Measurements from ENCODE around the gene ZNF841. TPM values are rescaled to one million over a fixed set of nuclear protein-coding genes. Genes with fewer than 3 reads are reported as not detected.
"Not testable (repeated sequence)": the region's sequence is repeated elsewhere in the genome, so short reads cannot be mapped to it uniquely, and the experiment has no call there.

ZNF841 gene
- total and polyA plus RNA-seq, 2 of the 13 experiments (the other 11 are each of a cell fraction or from before 2014, with no cell fraction given), result 6.2 to 14.2 TPM

DNA sequence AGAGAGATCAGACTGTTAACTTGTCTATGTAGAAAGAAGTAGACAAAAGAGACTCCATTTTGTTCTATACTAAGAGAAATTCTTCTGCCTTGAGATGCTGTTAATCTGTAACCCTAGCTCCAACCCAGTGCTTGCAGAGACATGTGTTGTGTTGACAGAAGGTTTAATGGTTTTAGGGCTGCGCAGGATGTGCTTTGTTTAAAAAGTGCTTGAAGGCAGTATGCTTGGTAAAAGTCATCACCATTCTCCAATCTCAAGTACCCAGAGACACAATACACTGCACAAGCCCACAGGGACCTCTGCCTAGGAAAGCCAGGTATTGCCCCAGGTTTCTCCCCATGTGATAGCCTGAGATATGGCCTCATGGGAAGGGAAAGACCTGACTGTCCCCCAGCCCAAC, 43.8 kb downstream of the ZNF841 start:
- ATAC-seq; in situ Hi-C loops (cut with HindIII; ENCODE audit: extremely low pct_ligation_motif_present, low pct_unique_long_range_greater_than_20kb); H3K79me2 ChIP-seq (ENCODE audit: insufficient read depth, low read length); H4K20me1 ChIP-seq (ENCODE audit: insufficient read depth, low read length); H3K9ac ChIP-seq (ENCODE audit: insufficient read depth, low read depth, low read length); BruUV-seq (replicated peaks); H2AFZ ChIP-seq (ENCODE audit: low read length); CTCF ChIA-PET (ENCODE audit: low intra/inter-chr PET ratio, low total read pairs); H3K4me3 ChIP-seq (replicated peaks in 1 of 3; ENCODE audit: insufficient read depth in 1 of 3, low read depth in 2 of 3, low read length in 3 of 3); H3K27me3 ChIP-seq (ENCODE audit: control insufficient read depth in 1 of 2, insufficient read depth in 2 of 2, low read length in 2 of 2); H3K36me3 ChIP-seq (replicated peaks in 1 of 2; ENCODE audit: control insufficient read depth in 1 of 2, insufficient read depth in 2 of 2, low read length in 2 of 2); intact Hi-C loops (cut with micrococcal nuclease; ENCODE audit: unreplicated experiment); TF ChIP-seq SOX13, SOX6, FOXA1 (IDR thresholded peaks at IDR 0.05): not testable (repeated sequence)
- Histone ChIP-seq H3K27ac (ENCODE audit: extremely low read length, insufficient read depth, low read length) (peak overlapping the region; percentile 28), H3K9me3 (ENCODE audit: low read length) (peaks cover 12% of the 10 kb centered on the region), H3K4me1 (ENCODE audit: insufficient read depth, low read length) (peaks cover 27% of the 10 kb centered on the region), H3K4me2 (ENCODE audit: low read depth, low read length) (0 out of 2 replicates have a peak overlapping the region, but pooled peaks have one; percentile 19)
- TF ChIP-seq FOXA3 (CRISPR knock-in tag; IDR thresholded peaks at IDR 0.05) (0 out of 2 replicates have a peak, but pooled peaks have one; percentile 35), SOX13 (CRISPR knock-in tag; conservative IDR thresholded peaks at IDR 0.05 in 1 of 2, IDR thresholded peaks at IDR 0.05 in 1 of 2) (peak in 1 of 2 experiments; percentile 63; a peak in 2 of 4 replicates), ZMYM4 (CRISPR knock-in tag; IDR thresholded peaks at IDR 0.05) (0 out of 2 replicates have a peak, but pooled peaks have one; percentile 34), ZNF614 (CRISPR knock-in tag; IDR thresholded peaks at IDR 0.05; ENCODE audit: borderline replicate concordance) (peak; percentile 20; the same call in 1 of the 2 replicates), ZNF331 (CRISPR knock-in tag; IDR thresholded peaks at IDR 0.05) (peak; percentile 45; the same call in 1 of the 2 replicates), SOX6 (CRISPR knock-in tag; IDR thresholded peaks at IDR 0.05) (peak; percentile 40), SAP130 (CRISPR knock-in tag; IDR thresholded peaks at IDR 0.05; ENCODE audit: low read depth) (peak; percentile 45; the same call in 1 of the 2 replicates), FOXA1 (CRISPR knock-in tag; IDR thresholded peaks at IDR 0.05) (peak; percentile 34; the same call in 1 of the 2 replicates), POGZ (CRISPR knock-in tag; IDR thresholded peaks at IDR 0.05) (0 out of 2 replicates have a peak, but pooled peaks have one; percentile 15)
- TF ChIP-seq, protein P1, sequence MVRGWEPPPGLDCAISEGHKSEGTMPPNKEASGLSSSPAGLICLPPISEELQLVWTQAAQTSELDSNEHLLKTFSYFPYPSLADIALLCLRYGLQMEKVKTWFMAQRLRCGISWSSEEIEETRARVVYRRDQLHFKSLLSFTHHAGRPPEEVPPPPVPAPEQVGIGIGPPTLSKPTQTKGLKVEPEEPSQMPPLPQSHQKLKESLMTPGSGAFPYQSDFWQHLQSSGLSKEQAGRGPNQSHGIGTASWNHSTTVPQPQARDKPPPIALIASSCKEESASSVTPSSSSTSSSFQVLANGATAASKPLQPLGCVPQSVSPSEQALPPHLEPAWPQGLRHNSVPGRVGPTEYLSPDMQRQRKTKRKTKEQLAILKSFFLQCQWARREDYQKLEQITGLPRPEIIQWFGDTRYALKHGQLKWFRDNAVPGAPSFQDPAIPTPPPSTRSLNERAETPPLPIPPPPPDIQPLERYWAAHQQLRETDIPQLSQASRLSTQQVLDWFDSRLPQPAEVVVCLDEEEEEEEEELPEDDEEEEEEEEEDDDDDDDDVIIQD (CRISPR knock-in tag; IDR thresholded peaks at IDR 0.05; ENCODE audit: low read depth), result 0 out of 2 replicates have a peak, but pooled peaks have one; percentile 39
- TF ChIP-seq, protein P2, sequence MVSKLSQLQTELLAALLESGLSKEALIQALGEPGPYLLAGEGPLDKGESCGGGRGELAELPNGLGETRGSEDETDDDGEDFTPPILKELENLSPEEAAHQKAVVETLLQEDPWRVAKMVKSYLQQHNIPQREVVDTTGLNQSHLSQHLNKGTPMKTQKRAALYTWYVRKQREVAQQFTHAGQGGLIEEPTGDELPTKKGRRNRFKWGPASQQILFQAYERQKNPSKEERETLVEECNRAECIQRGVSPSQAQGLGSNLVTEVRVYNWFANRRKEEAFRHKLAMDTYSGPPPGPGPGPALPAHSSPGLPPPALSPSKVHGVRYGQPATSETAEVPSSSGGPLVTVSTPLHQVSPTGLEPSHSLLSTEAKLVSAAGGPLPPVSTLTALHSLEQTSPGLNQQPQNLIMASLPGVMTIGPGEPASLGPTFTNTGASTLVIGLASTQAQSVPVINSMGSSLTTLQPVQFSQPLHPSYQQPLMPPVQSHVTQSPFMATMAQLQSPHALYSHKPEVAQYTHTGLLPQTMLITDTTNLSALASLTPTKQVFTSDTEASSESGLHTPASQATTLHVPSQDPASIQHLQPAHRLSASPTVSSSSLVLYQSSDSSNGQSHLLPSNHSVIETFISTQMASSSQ (IDR thresholded peaks at IDR 0.05; ENCODE audit: low read depth), result peak; percentile 63
- TF ChIP-seq, protein P2 (CRISPR knock-in tag; IDR thresholded peaks at IDR 0.05; ENCODE audit: borderline replicate concordance), result peak; percentile 50; the same call in 1 of the 2 replicates
- POLR2A ChIA-PET, result interaction anchor here (1.3 kb wide), 1 partner anchor 23 kb away, joined by 3 read pairs; the partner anchor contains the start of gene ZNF614
- DNase-seq (ENCODE audit: low spot score) (peak; percentile 66), FAIRE-seq (peak; percentile 12)
- WGBS (ENCODE audit: low lambda C conversion rate), result 44% methylated on average over 1 of the region's 1 CpG

Data from HepG2 (cell line).